ENCODE results near the gene MOB3C.
"Not testable (repeated sequence)": the region's sequence is repeated elsewhere in the genome, so short reads cannot be mapped to it uniquely, and the experiment has no call there.

MOB3C gene

DNA sequence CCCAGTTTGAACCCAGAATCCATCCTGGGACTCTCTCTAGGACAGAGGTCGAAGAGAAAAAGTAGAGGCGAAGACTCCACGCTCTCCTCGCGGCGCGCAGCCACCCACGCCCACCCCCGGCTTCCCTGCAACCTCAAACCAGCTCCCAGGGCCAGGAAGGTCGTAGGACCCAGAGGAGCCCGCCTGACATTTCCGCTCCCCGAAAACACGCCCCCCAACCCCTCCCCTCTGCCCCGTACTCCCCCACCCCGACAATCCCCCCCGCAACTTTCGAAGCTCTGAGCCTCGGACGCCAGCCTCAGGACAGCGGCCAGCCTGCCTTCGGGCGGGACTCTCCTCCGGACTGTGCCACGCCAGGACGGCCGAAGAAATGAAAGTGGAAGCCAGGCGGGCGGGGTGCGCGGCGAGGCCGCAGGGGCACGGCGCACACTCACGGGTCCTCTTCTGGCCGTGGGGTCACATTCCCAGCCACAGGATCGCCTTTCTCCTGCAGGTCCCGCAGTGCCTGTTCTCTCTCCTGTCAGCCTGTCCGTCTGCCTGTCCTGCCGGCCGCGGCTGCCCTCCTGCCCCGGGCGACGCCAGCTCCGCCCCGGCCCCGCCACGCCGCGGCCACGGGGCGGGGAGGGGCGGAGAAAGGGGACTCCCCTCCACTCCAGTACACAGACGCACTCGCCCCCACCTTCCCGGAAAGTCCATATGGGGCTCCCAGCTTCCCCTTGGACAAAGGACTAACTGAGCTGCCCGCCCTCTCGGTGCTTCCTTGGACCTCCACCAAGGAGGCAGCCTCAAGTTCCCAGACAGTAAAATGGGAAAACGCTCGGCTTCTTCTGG lies at the start of gene MOB3C:
MOB3C (minus strand) TSS at position 535 of the 831 bp plus-strand sequence. CDS start 3,490 bp downstream, outside the sequence.
- peak; percentile 52 for DNase-seq (ENCODE audit: low read depth)

DNA sequence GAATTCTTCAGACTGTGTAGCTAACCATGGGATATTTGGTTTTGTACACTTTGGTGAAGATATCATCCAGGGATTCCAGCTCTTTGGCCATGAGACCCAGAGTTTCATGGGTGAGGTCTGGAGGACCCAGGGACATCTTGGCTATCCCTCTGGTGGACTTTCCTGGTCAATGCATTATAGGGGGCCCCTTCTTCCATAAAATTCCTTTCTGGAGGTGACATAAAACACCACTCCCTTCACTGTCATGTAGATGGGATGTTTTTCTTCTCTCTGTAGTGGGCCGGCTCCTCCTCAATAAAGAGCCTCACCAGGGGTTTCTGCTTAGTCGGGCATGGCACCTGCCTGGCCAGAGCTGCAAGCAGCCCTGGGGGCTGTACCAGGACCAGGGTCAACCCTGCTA lies 49.4 kb upstream of the MOB3C start:
- DNase-seq (ENCODE audit: low read depth) = no peak

DNA sequence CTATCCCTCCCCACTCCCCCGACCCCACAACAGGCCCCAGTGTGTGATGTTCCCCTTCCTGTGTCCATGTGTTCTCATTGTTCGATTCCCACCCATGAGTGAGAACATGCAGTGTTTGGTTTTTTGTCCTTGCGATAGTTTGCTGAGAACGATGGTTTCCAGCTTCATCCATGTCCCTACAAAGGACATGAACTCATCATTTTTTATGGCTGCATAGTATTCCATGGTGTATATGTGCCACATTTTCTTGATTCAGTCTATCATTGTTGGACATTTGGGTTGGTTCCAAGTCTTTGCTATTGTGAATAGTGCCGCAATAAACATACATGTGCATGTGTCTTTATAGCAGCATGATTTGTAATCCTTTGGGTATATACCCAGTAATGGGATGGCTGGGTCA lies 46.3 kb upstream of the MOB3C start:
- not testable (repeated sequence) for DNase-seq (ENCODE audit: low read depth)

DNA sequence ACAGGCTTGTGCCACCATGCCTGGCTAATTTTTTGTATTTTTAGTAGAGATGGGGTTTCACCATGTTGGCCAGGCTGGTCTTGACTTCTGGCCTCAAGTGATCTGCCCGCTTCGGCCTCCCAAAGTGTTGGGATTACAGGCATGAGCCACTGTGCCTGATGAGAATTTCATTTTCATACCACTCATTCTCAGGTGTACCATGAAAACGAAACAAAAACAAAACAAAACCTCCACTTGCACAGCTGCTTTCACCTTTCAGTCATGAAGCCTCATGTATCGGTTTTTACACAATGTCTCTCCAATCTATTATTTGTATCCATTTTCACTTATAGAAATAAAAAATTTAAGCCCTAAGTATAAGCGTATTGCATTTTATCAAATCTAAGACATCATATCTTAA lies 43.5 kb upstream of the MOB3C start:
- not testable (repeated sequence) for DNase-seq (ENCODE audit: low read depth)

DNA sequence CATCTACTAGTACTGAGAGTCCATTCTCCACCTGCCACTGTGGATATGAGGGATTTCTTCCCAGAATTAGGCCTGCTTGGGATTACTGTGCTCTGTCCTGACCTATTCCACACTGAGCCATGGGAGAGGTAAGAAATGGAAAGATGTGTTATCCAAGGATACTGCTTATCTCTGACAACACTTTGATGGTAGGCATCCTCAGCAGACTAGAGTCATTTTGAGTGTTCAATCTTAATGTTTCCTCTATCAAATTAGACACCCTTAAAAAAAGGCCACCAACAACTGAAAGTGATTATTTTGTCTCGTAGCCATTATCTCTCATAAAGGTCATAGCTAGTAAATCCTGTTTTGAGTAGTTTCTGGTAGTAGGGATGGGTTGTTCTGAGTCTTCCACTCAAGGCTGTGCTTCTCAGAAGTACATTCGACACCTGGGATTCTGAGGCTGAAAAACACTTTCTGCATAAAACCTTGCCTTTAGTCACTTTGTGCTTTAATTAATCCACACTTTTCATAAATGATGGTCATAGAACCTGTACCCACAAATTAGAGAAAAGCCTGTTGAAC lies 42.8 kb upstream of the MOB3C start:
- no peak for DNase-seq (ENCODE audit: low read depth)

DNA sequence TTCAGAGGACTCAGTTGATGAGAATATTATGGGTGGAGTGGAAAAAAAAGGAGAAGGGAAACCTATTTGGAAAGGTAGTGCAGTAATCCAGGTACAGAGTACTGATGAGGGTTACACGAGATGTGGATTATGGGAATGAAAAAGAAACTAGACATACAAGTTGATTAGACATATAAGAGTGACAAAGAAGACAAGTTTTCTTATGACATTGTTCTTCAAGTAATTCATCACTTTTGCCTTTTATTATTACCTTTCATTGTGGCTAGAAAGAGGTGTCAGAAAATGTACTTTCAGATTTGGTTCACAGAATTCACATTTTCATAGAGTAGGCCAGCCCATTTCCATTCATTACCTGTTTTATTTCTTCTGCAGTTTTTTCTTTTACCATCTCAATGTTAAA lies 41.2 kb upstream of the MOB3C start:
- DNase-seq (ENCODE audit: low read depth) = no peak

DNA sequence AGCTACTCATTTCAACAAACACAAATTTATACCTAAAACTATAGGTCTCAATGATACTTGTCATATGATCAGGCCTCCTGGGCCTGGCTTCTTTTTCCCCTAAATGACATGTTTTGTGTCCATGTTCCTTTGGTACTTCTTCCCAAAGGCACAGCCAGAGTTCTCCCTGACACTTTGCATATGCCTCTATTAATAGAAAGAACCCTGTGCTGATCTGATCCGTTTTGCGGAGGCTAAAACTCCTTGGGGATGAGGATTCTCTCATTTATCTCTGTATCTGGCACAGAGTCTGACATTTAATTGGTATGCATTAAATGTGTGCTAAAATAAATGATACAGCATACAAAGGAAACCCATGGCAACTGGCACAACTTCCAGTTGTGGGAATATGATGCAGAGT lies 40.0 kb upstream of the MOB3C start:
- DNase-seq (ENCODE audit: low read depth) = no peak

DNA sequence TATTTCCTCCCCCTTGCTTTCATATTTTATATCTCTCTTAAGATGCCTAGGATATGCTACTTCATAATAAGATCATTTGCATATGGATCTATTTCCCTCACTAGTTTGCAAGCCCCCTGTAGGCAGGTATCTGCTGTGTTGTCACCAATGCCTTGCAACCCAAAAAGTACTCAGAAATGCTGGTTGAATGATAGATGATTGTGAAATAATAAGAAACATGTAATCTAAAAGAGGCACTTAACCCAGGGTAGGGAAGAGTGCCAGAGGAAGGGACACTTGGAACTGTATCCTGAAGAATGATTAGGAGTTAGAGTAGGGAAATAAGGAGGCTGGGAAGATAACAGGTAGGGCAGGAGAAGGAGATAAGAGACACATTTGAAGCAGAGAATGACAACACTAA lies 39.2 kb upstream of the MOB3C start:
- no peak for DNase-seq (ENCODE audit: low read depth)

DNA sequence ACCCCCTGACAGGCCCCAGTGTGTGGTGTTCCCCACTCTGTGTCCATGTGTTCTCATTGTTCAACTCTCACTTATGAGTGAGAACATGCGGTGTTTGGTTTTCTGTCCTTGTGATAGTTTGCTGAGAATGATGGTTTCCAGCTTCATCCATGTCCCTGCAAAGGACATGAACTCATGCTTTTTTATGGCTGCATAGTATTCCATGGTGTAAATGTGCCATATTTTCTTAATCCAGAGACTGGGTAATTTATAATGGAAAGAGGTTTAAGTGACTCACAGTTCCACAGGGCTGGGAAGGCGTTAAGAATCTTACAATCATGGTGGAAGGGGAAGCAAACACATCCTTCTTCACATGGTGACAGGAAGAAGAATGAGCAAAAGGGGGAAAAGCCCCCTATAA lies 38.1 kb upstream of the MOB3C start:
- not testable (repeated sequence) for DNase-seq (ENCODE audit: low read depth)

DNA sequence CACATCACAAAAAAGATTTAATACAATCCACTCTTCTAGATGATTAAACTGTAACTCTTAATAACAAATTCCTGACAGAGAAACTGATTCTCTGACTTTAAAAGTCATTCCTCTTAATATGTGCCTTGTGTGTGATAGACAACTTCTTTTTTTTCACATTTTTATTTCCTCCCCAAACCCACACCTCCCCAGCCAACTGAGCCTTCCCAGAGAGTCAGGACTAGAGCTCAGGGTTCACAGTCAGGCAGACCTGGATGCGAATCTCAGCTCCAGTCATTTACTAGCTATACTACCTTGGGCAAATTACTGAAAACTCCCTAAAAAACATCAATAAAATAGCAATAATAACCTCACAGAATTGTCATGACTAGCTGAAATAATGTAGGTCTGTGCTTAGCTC lies 37.4 kb upstream of the MOB3C start:
- DNase-seq (ENCODE audit: low read depth) = no peak

DNA sequence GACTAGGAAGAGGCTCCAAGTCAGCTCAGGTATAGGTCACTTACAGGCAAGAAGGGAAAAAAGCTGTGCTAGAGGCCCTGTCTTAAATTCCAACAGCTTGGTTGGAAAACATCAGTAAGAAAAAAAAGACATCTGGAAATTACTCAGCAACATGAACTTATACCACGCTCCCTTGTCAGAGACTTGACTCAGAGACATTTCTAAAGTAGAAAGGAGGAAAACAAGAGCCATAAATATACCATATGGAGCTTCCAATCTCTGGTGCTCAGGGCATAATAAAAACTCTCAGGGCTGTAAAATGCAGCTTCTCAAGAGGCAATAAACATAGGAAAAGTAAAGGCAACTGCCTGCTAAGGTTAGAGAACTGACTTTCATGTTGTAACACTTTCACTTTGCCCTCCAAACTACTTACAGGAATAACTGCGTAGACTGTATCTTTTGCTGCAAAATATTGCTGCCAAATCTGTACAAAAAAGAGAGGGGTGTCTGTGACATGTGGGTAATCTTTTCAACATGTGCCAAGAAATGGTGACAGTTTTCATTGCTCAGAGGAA lies 36.9 kb upstream of the MOB3C start:
- no peak for DNase-seq (ENCODE audit: low read depth)

DNA sequence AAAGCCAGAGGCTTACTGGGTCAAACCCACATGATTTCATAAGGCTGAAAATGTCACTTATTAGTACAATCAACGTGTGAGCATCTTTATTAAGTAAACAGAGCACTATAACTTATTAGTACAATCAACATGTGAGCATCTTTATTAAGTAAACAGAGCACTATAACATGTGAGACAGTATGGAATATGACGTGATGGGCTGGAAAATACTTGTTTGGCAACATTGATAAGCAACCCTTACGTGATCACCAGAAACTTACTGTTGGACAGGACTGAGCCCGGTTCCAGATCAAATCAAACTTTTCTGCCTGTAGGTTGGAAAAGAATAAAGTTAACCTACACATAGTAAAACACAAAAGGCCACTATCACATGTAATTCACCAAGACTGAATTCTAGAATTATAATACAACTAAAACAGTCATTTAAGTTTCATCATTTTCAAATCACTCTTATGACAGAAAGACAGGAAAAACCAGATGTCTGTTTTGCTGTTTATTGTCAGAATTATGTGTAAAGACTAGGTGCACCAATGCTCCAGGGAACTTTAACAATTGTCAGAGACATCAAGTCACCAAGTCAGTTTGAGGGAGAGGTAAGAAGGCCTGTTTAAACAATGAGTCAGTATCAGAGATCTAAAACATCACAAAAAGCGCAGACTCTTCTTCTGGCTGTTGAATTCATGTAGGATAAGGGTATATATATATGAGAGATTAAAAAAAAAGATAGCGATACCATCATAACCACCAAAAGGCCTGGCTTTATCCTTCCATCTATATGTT lies 35.9 kb upstream of the MOB3C start:
- DNase-seq (ENCODE audit: low read depth) = no peak

DNA sequence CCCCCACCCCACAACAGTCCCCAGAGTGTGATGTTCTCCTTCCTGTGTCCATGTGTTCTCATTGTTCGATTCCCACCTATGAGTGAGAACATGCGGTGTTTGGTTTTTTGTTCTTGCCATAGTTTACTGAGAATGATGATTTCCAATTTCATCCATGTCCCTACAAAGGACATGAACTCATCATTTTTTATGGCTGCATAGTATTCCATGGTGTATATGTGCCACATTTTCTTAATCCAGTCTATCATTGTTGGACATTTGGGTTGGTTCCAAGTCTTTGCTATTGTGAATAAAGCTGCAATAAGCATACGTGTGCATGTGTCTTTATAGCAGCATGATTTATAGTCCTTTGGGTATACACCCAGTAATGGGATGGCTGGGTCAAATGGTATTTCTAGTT lies 34.5 kb upstream of the MOB3C start:
- not testable (repeated sequence) for DNase-seq (ENCODE audit: low read depth)

DNA sequence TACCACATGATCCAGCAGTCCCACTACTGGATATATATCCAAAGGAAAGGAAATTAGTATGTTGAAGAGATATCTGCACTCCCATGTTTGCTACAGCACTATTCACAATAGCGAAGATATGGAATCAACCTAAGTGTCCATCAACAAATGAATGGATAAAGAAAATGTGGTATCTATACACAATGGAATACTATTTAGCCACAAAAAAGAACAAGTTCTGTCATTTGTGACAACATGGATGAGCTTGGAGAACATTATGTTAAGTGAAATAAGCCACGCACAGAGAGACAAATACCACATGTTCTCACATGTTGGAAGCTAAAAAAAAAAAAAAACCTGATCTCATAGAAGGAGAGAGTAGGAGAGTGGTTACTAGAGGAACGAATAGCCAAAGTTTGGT lies 33.9 kb upstream of the MOB3C start:
- DNase-seq (ENCODE audit: low read depth) = no peak

DNA sequence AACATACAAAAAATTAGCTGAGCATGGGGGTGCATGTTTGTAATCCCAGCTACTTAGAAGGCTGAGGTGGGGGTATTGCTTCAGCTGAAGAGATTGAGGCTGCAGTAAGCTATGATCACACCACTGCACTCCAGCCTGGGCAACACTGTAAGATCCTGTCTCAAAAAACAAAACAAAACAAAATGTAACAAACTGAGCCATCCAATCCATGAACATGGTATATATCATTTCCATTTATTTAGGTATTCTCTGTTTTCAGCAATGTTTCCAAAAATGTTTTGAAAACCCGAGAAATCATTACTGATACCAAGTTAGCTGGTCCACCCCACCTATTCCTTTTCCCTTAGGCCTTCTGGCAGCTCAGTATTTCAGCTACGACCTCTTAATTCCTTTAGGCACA lies 33.2 kb upstream of the MOB3C start:
- DNase-seq (ENCODE audit: low read depth) = no peak

DNA sequence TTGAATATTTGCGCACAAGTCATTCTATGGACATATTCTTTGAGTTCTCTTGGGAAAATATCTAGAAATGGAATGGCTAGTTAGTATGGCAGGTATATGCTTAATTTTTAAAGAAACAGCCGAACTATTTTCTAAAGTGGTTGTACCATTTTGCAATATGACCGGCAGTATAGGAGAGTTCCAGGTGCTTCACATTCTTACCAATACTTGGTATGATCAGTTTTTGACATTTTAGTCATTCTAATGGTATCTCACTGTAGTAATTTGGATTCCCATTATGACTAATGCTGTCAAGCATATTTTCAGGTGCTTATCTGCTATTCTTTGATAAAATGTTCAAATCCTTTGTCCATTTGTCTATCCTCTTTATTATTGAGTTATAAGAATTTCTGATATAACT lies 31.0 kb upstream of the MOB3C start:
- DNase-seq (ENCODE audit: low read depth) = no peak

DNA sequence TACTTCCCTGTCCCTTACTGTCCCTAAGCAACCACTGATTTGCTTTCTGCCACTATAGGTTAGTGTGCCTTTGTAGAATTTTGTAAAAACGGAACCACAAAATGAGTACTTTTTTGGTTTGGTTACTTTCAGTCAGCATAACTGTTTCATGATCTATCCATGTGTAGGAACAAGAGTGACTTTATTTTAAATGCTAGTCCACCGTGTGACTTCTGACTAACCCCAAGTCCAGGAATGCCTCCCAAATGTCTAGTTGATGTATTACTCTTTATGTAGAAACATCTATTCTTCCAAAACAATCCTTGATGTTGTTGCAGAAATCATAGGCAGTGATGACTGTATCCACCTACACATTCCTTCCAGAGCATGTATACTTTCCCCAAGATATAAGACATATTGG lies 30.2 kb upstream of the MOB3C start:
- no peak for DNase-seq (ENCODE audit: low read depth)

DNA sequence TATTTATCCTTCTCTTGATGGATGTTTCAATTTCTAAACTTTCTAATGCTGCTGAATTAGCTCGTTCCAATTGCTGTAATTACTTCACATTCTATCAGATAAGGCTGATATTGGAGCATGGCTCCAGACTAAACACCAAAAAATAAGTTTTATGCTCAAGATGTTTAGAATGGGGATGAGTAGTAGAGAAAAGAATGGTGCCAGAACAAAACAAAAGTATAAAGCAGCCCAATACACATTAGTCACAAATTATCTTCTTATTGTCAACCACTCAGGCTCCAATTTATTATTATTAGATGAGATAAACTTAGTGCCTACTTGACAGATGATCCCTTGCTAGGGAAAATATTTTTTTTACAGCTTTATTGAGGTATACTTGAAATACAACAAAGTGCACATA lies 29.7 kb upstream of the MOB3C start:
- DNase-seq (ENCODE audit: low read depth) = no peak

DNA sequence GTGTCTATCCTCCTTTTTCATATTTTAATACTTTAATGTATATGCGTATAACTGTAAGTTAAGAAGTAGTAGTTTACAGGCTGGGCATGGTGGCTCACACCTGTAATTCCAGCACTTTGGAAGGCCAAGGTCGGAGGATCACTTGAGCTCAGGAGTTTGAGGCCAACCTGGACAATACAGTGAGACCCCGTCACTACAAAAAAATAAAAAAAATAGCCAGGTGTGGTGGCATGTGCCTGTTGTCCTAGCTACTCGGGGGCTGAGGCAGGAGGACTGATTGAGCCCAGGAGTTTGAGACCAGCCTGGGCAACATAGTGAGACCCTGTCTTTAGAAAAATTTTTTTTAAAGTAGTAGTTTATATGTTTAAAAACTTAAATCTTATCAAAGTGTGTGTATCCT lies 29.2 kb upstream of the MOB3C start:
- DNase-seq (ENCODE audit: low read depth) = no peak

DNA sequence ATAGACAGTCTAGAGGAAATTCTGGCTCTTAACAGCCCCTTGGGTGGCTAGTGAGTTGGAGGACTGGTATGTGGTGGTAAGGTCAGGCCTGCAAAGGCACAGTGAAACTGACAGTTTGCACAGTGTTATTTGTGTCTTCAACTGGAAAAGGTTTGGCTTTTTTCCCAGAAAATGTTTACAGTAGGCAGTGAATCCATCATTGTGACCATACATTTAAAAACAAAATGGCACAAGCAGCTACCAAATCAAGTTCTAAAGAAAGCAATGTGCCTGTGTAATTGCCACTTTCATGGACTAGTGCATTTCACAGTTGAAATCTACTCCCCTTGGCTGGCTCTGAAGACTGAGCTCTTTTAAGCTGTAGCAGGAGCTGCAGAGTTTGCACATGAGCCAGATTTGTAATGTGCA lies 26.8 kb upstream of the MOB3C start:
- DNase-seq (ENCODE audit: low read depth) = peak; percentile 88

DNA sequence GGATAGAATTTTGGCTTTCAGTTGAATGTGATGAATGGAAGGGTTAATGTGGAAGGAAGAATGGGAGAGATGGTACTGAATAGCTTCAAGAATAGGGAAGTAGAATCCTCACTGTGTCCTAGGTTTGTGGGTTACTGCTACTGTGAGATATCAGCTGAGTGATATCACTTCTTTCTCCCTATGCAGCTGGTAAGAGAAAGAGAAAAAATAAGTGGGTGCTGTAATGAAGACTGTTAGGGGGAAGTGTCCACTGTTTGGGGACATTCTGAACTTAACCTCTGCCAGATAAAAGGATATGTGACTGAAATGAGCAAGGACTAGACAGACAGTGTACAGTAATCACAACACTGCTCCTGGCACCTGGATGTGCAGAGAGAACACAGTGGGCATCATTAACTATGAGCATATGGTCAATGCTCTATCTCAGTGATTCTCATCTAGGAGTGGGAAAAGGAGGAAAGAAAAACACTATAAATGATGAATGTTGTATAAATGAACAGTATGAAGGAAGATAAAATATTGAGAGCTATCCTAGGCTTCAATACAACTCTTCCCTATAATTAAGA lies 25.6 kb upstream of the MOB3C start:
- no peak for DNase-seq (ENCODE audit: low read depth)

DNA sequence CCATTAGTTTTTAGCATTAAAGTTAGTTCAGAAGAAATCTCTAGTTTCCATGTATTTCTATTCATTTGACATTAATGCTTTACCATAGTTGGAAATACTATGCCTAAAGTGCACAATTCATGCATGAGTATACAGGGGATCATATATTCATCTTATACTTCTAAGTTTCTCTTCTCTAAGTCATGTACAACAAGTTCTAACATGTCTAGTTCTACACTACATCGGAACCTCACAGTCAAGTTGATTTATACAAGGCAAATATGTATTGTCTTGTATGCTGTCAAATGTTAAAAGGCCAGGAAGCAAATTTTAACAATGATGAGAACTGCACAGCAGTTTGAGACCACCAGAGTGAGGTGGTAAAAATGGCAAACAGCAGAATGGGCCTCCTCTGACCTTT lies 22.9 kb upstream of the MOB3C start:
- DNase-seq (ENCODE audit: low read depth) = no peak

DNA sequence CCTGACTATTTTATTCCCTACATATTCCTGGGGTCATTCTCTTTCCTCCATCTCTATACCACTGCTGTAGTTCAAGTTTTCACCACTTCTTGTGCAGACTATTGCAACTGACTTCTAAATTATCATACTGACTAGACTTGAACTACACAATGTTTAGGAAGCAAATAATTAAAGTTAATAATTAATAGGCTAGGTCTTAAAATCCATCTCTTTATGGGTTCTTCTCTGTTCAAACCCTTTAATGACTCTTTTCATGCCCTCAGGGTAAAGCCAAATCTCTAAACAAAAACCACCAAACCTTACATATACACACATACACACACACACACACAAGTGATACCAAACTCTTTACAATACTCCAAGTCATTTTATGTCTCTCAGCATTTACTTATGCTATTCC lies 22.3 kb upstream of the MOB3C start:
- DNase-seq (ENCODE audit: low read depth) = no peak

Measured in GM04503 (cell line).